ENCODE results near the gene COL24A1.
"Not testable (repeated sequence)": the region's sequence is repeated elsewhere in the genome, so short reads cannot be mapped to it uniquely, and the experiment has no call there.

The COL24A1 gene

DNA sequence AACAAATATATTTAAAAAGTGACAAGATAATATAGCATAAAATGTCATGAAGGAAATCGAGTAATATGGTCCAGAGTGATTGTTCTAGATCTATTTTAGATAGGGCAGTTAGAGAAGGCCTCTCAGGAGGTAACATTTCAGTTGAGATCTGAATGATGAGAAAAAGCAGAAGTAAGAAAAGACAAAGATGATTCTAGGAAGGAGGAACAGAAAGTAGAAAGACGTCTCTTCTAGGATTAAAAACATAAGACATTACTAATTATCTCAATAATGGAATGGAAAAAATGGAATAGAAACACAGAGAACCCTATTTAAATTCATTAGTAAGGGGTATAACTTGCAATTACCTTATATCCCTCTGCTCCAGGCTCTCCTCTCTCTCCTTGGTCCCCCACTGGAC, 318.3 kb downstream of the COL24A1 start:
- Histone ChIP-seq H3K36me3 (ENCODE audit: control insufficient read depth in 4 of 4, insufficient read depth in 4 of 4, low read length in 3 of 4) (peaks cover 0 to 32% (median 19%) of the 10 kb centered on the region in 4 experiments), H3K27ac (ENCODE audit: insufficient read depth in 1 of 2, low read depth in 1 of 2, low read length in 2 of 2, poor library complexity in 1 of 2, severe bottlenecking in 2 of 2) (no peak overlapping the region), H3K9me3 (ENCODE audit: control extremely low read depth in 1 of 5, control insufficient read depth in 4 of 5, insufficient read depth in 2 of 5, low read depth in 1 of 5, low read length in 4 of 5) (peaks cover 0 to 4% (median 0%) of the 10 kb centered on the region in 5 experiments), H3K4me3 (ENCODE audit: control insufficient read depth in 1 of 7, extremely low read depth in 1 of 7, insufficient read depth in 4 of 7, low read depth in 2 of 7, low read length in 6 of 7) (no peak overlapping the region), H3K4me1 (ENCODE audit: control extremely low read depth in 1 of 4, control insufficient read depth in 4 of 4, insufficient read depth in 4 of 4, low read length in 3 of 4) (no peaks in the 10 kb centered on the region), H3K27me3 (replicated peaks in 2 of 5; ENCODE audit: control insufficient read depth in 4 of 5, insufficient read depth in 5 of 5, low read length in 4 of 5) (no peaks in the 10 kb centered on the region)
- CTCF ChIA-PET: no interaction called here
- POLR2A ChIA-PET: no interaction called here
- 100% methylated on average over 1 of the region's 2 CpGs for WGBS (ENCODE audit: insufficient coverage)
- peak in 2 of 3 donors; percentile 33 to 40 for DNase-seq

DNA sequence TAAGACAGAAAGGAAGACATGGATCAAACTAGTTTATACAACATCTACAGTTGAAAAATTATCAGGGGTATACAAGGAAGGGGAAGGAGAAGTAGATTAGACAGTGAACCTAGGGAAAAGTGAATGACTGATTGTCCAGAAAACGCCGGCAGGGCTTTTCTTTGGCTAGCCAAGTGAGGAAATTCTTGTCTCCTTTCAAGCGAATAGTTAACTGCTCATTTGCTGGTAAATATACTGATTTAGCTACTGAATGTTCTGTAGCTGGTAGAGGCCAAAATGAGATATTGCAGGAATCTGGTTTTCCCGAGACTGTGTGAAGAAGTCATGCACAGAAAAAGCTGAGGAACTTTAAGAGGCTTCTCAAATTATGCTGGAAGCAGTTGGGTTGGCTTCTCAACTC, 319.8 kb downstream of the COL24A1 start:
- 91% methylated on average over 4 of the region's 4 CpGs for WGBS (ENCODE audit: insufficient coverage)
- Histone ChIP-seq H3K9me3 (ENCODE audit: control extremely low read depth in 1 of 5, control insufficient read depth in 4 of 5, insufficient read depth in 2 of 5, low read depth in 1 of 5, low read length in 4 of 5) (peaks cover 0 to 4% (median 0%) of the 10 kb centered on the region in 5 experiments), H3K4me3 (ENCODE audit: control insufficient read depth in 1 of 7, extremely low read depth in 1 of 7, insufficient read depth in 4 of 7, low read depth in 2 of 7, low read length in 6 of 7) (no peak overlapping the region), H3K4me1 (ENCODE audit: control extremely low read depth in 1 of 4, control insufficient read depth in 4 of 4, insufficient read depth in 4 of 4, low read length in 3 of 4) (no peaks in the 10 kb centered on the region), H3K27ac (ENCODE audit: insufficient read depth in 1 of 2, low read depth in 1 of 2, low read length in 2 of 2, poor library complexity in 1 of 2, severe bottlenecking in 2 of 2) (no peak overlapping the region), H3K27me3 (replicated peaks in 2 of 5; ENCODE audit: control insufficient read depth in 4 of 5, insufficient read depth in 5 of 5, low read length in 4 of 5) (no peaks in the 10 kb centered on the region), H3K36me3 (ENCODE audit: control insufficient read depth in 4 of 4, insufficient read depth in 4 of 4, low read length in 3 of 4) (peaks cover 0 to 31% (median 19%) of the 10 kb centered on the region in 4 experiments)
- DNase-seq: no peak
- POLR2A ChIA-PET: interaction anchor here (0.6 kb wide), 1 partner anchor 266 kb away, joined by 3 read pairs; no protein-coding TSS in a partner anchor
- CTCF ChIA-PET: interaction anchor here (1.0 kb wide), 1 partner anchor 41 kb away, joined by 3 read pairs; no protein-coding TSS in a partner anchor

DNA sequence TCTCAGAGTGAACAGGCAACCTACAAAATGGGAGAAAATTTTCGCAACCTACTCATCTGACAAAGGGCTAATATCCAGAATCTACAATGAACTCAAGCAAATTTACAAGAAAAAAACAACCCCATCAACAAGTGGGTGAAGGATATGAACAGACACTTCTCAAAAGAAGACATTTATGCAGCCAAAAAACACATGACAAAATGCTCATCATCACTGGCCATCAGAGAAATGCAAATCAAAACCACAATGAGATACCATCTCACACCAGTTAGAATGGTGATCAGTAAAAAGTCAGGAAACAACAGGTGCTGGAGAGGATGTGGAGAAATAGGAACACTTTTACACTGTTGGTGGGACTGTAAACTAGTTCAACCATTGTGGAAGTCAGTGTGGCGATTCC, 323.4 kb downstream of the COL24A1 start:
- Histone ChIP-seq H3K9me3 (ENCODE audit: control extremely low read depth in 1 of 5, control insufficient read depth in 4 of 5, insufficient read depth in 2 of 5, low read depth in 1 of 5, low read length in 4 of 5) (peaks cover 4 to 11% (median 7%) of the 10 kb centered on the region in 5 experiments), H3K36me3 (ENCODE audit: control insufficient read depth in 4 of 4, insufficient read depth in 4 of 4, low read length in 3 of 4) (peaks cover 6 to 33% (median 21%) of the 10 kb centered on the region in 4 experiments)
- H3K27me3 ChIP-seq (replicated peaks in 2 of 5; ENCODE audit: control insufficient read depth in 4 of 5, insufficient read depth in 5 of 5, low read length in 4 of 5); POLR2A ChIA-PET; DNase-seq; H3K4me3 ChIP-seq (ENCODE audit: control insufficient read depth in 1 of 7, extremely low read depth in 1 of 7, insufficient read depth in 4 of 7, low read depth in 2 of 7, low read length in 6 of 7); H3K27ac ChIP-seq (ENCODE audit: insufficient read depth in 1 of 2, low read depth in 1 of 2, low read length in 2 of 2, poor library complexity in 1 of 2, severe bottlenecking in 2 of 2); H3K4me1 ChIP-seq (ENCODE audit: control extremely low read depth in 1 of 4, control insufficient read depth in 4 of 4, insufficient read depth in 4 of 4, low read length in 3 of 4); CTCF ChIA-PET: not testable (repeated sequence)
- no CpG with 5 or more reads among the region's 2 CpGs for WGBS (ENCODE audit: insufficient coverage)

DNA sequence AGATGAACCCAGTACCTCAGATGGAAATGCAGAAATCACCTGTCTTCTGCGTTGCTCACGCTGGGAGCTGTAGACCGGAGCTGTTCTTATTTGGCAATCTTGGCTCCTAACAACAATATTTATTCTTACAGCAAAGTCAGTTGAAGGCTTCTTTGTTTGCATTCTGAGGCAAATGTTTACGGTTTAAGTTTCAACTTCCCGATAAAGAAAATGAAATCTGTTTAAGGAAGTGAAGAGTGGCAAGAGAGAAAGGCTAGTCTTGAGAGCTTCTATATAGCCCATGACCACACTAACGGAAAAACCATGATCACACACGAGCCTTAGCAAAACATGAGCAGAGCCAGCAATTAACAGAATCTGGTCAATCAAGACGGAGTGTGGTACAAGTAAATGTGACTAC, 325.7 kb downstream of the COL24A1 start:
- no peak overlapping the region for H3K4me3 ChIP-seq (ENCODE audit: control insufficient read depth in 1 of 7, extremely low read depth in 1 of 7, insufficient read depth in 4 of 7, low read depth in 2 of 7, low read length in 6 of 7)
- CTCF ChIA-PET: no interaction called here

DNA sequence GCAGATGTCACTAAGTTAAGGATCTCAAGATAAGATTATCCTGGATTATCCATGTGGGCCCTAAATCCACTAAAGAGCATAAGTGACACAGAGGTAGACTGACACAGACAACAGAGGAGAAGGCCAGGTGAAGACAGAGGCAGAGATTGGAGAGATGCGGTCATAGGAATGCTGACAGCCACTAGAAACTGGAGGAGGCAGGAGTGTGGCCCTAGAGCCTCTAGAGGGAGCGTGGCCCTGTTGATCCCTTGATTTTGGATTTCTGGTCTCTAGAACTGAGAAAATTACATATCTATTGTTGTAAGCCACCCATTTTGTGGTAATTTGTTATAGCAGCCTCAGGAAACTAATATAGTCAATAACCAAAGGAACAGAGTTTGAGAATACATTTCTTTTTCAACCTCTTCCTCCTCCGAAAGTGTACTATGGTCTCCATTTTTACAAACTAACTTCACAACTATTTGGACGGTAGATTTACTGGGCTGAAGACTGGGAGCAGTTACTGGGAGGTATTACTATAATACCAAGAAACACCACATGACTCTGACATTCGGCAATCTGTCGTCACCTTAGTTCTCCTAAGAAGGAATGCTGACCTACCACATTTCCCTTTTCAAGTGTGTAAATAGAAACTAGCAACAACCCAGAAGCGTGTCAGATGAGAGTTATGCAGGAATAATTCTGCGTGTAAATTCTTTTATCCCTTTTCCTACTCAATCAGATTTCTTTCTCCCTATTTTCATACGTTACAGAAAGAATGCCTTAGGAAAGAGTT, 332.3 kb downstream of the COL24A1 start:
- ChIA-PET CTCF (no interaction called here), POLR2A (no interaction called here)
- H3K4me1 ChIP-seq (ENCODE audit: control extremely low read depth in 1 of 4, control insufficient read depth in 4 of 4, insufficient read depth in 4 of 4, low read length in 3 of 4): no peaks in the 10 kb centered on the region
- H3K27ac ChIP-seq (ENCODE audit: insufficient read depth in 1 of 2, low read depth in 1 of 2, low read length in 2 of 2, poor library complexity in 1 of 2, severe bottlenecking in 2 of 2): no peak overlapping the region
- no peak for DNase-seq
- H3K36me3 ChIP-seq (ENCODE audit: control insufficient read depth in 4 of 4, insufficient read depth in 4 of 4, low read length in 3 of 4): peaks cover 2 to 16% (median 8%) of the 10 kb centered on the region in 4 experiments
- WGBS (ENCODE audit: insufficient coverage): 100% methylated on average over 4 of the region's 9 CpGs
- no peak overlapping the region for H3K4me3 ChIP-seq (ENCODE audit: control insufficient read depth in 1 of 7, extremely low read depth in 1 of 7, insufficient read depth in 4 of 7, low read depth in 2 of 7, low read length in 6 of 7)
- no peaks in the 10 kb centered on the region for H3K27me3 ChIP-seq (replicated peaks in 2 of 5; ENCODE audit: control insufficient read depth in 4 of 5, insufficient read depth in 5 of 5, low read length in 4 of 5)
- no peaks in the 10 kb centered on the region for H3K9me3 ChIP-seq (ENCODE audit: control extremely low read depth in 1 of 5, control insufficient read depth in 4 of 5, insufficient read depth in 2 of 5, low read depth in 1 of 5, low read length in 4 of 5)

More for the DNA sequence above, 325.7 kb downstream of the COL24A1 start:
- peaks cover 4 to 11% (median 7%) of the 10 kb centered on the region in 5 experiments for H3K9me3 ChIP-seq (ENCODE audit: control extremely low read depth in 1 of 5, control insufficient read depth in 4 of 5, insufficient read depth in 2 of 5, low read depth in 1 of 5, low read length in 4 of 5)
- 100% methylated on average over 2 of the region's 8 CpGs for WGBS (ENCODE audit: insufficient coverage)
- no peak for DNase-seq
- peaks cover 6 to 26% (median 15%) of the 10 kb centered on the region in 4 experiments for H3K36me3 ChIP-seq (ENCODE audit: control insufficient read depth in 4 of 4, insufficient read depth in 4 of 4, low read length in 3 of 4)
- POLR2A ChIA-PET: no interaction called here
- H3K27me3 ChIP-seq (replicated peaks in 2 of 5; ENCODE audit: control insufficient read depth in 4 of 5, insufficient read depth in 5 of 5, low read length in 4 of 5): no peaks in the 10 kb centered on the region
- H3K4me1 ChIP-seq (ENCODE audit: control extremely low read depth in 1 of 4, control insufficient read depth in 4 of 4, insufficient read depth in 4 of 4, low read length in 3 of 4): no peaks in the 10 kb centered on the region
- H3K27ac ChIP-seq (ENCODE audit: insufficient read depth in 1 of 2, low read depth in 1 of 2, low read length in 2 of 2, poor library complexity in 1 of 2, severe bottlenecking in 2 of 2): no peak overlapping the region

DNA sequence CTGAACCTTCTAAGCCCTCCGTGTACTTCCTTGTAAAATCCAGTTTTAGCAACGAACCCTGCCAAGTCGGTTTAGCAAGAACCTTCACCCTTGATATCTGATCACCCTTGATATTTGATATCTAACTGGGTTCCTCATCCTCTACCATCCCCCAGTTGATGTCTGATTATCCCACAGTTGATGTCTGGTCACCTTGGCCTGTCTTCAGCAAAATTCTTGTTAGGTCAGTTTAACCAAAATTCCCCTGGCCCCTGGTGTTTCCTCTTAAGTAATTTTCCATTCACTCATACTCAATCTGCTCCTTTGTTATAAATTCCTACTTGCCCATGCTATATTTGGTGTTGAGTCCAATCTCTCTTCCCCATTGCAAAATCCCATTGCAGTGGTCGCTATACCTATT, 333.9 kb downstream of the COL24A1 start:
- Histone ChIP-seq H3K4me1 (ENCODE audit: control extremely low read depth in 1 of 4, control insufficient read depth in 4 of 4, insufficient read depth in 4 of 4, low read length in 3 of 4) (no peaks in the 10 kb centered on the region), H3K4me3 (ENCODE audit: control insufficient read depth in 1 of 7, extremely low read depth in 1 of 7, insufficient read depth in 4 of 7, low read depth in 2 of 7, low read length in 6 of 7) (no peak overlapping the region), H3K36me3 (ENCODE audit: control insufficient read depth in 4 of 4, insufficient read depth in 4 of 4, low read length in 3 of 4) (peaks cover 7 to 24% (median 11%) of the 10 kb centered on the region in 4 experiments), H3K27ac (ENCODE audit: insufficient read depth in 1 of 2, low read depth in 1 of 2, low read length in 2 of 2, poor library complexity in 1 of 2, severe bottlenecking in 2 of 2) (no peak overlapping the region), H3K9me3 (ENCODE audit: control extremely low read depth in 1 of 5, control insufficient read depth in 4 of 5, insufficient read depth in 2 of 5, low read depth in 1 of 5, low read length in 4 of 5) (no peaks in the 10 kb centered on the region), H3K27me3 (replicated peaks in 2 of 5; ENCODE audit: control insufficient read depth in 4 of 5, insufficient read depth in 5 of 5, low read length in 4 of 5) (no peaks in the 10 kb centered on the region)
- ChIA-PET POLR2A (no interaction called here), CTCF (no interaction called here)
- DNase-seq: no peak
- WGBS (ENCODE audit: insufficient coverage): 100% methylated on average over 3 of the region's 4 CpGs

DNA sequence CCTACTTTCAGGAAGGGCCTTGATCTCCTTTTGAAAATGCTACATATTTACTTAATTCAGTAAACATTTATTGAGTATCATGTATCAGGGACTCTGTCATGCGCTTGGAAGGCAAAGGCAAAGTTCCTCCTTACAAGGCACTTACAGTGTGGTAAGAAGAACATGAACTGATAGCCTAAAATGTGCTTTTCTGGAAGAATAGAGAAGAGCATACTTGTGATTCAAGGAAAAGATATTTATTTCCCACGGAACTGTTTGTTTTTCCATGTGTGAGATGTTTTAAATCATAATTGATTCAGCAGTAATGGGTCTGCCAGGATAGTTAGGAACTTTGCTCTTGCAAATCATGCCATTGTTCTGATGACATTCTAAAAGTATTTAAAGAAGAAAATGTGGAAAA, 338.2 kb downstream of the COL24A1 start:
- Histone ChIP-seq H3K27me3 (replicated peaks in 2 of 5; ENCODE audit: control insufficient read depth in 4 of 5, insufficient read depth in 5 of 5, low read length in 4 of 5) (no peaks in the 10 kb centered on the region), H3K27ac (ENCODE audit: insufficient read depth in 1 of 2, low read depth in 1 of 2, low read length in 2 of 2, poor library complexity in 1 of 2, severe bottlenecking in 2 of 2) (no peak overlapping the region), H3K4me1 (ENCODE audit: control extremely low read depth in 1 of 4, control insufficient read depth in 4 of 4, insufficient read depth in 4 of 4, low read length in 3 of 4) (no peaks in the 10 kb centered on the region), H3K9me3 (ENCODE audit: control extremely low read depth in 1 of 5, control insufficient read depth in 4 of 5, insufficient read depth in 2 of 5, low read depth in 1 of 5, low read length in 4 of 5) (peaks cover 0 to 3% (median 0%) of the 10 kb centered on the region in 5 experiments), H3K36me3 (ENCODE audit: control insufficient read depth in 4 of 4, insufficient read depth in 4 of 4, low read length in 3 of 4) (peaks cover 7 to 43% (median 22%) of the 10 kb centered on the region in 4 experiments), H3K4me3 (ENCODE audit: control insufficient read depth in 1 of 7, extremely low read depth in 1 of 7, insufficient read depth in 4 of 7, low read depth in 2 of 7, low read length in 6 of 7) (no peak overlapping the region)
- ChIA-PET CTCF (no interaction called here), POLR2A (no interaction called here)
- DNase-seq: no peak
- 89% methylated on average over 2 of the region's 2 CpGs for WGBS (ENCODE audit: insufficient coverage)

Data from common myeloid progenitor, CD34-positive (primary cell).